GM12864 (cell line): Measurements from ENCODE around the gene USE1.

Source experiments
- DNase-seq: peaks from one replicate; pipeline ENCODE4 v3.0.0-alpha.2; 2011; ENCODE audit warnings: low read depth
- H3K4me3 ChIP-seq: 2 replicates; pipeline ENCODE4 v1.5.1; 2011; ENCODE audit warnings: mild to moderate bottlenecking, low read depth, low read length, control low read depth
- TF ChIP-seq, protein P1 (sequence below): IDR thresholded peaks from 2 replicates; pipeline ENCODE4 v1.5.1; 2011; ENCODE audit warnings: low read depth, mild to moderate bottlenecking, moderate library complexity, low read length, control low read depth, inconsistent platforms; ENCODE audit errors: missing control alignments

The USE1 gene

GRCh38 chr19:17248011-17248776, 33.0 kb downstream of the USE1 start:
- TF ChIP-seq, protein P1, sequence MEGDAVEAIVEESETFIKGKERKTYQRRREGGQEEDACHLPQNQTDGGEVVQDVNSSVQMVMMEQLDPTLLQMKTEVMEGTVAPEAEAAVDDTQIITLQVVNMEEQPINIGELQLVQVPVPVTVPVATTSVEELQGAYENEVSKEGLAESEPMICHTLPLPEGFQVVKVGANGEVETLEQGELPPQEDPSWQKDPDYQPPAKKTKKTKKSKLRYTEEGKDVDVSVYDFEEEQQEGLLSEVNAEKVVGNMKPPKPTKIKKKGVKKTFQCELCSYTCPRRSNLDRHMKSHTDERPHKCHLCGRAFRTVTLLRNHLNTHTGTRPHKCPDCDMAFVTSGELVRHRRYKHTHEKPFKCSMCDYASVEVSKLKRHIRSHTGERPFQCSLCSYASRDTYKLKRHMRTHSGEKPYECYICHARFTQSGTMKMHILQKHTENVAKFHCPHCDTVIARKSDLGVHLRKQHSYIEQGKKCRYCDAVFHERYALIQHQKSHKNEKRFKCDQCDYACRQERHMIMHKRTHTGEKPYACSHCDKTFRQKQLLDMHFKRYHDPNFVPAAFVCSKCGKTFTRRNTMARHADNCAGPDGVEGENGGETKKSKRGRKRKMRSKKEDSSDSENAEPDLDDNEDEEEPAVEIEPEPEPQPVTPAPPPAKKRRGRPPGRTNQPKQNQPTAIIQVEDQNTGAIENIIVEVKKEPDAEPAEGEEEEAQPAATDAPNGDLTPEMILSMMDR, result no peak
- DNase-seq, result no peak
- no peak overlapping the region for H3K4me3 ChIP-seq

GRCh38 chr19:17249887-17250548, 34.9 kb downstream of the USE1 start:
- TF ChIP-seq, protein P1, result no peak
- DNase-seq, result no peak
- no peak overlapping the region for H3K4me3 ChIP-seq

DNA sequence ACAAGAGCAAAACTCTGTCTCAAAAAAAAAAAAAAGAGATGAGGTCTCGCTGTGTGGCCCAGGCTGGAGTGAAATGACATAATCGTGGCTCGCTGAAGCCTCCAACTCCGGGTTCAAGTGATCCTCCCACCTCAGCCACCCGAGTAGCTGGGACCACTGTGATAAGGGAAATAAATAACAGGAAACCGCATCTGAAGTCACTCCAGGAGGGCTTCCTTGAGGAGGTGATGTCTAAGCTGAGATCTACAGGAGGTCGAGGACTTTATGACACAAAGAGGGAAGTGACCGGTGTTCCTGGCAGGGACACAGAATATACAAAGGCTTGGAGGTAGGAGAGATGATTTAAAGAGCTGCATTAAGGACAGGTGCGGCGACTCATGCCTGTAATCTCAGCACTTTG, 39.5 kb downstream of the USE1 start:
- no peak overlapping the region for H3K4me3 ChIP-seq
- DNase-seq, result no peak
- TF ChIP-seq, protein P1, result no peak

DNA sequence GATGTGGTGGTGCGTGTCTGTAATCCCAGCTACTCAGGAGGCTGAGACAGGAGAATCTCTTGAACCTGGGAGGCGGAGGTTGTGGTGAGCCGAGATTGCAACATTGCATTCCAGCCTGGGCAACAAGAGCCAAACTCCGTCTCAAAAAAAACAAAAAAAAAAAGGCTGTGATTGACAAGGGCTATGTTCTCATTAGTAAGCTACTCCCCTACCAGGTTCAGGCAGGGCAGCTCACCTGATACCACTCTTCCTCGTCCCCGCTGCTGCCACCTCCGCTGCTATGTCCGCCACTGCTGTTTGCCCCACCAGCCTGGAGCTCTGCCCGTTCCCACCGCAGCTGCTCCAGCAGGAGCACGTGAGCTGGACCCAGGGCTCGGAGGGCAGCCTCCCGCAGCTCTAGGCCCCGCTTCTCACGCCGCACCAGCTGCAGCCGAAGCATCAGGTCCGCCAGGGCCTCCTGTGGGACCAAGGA, 40.0 kb downstream of the USE1 start:
- H3K4me3 ChIP-seq, result no peak overlapping the region
- DNase-seq, result no peak
- TF ChIP-seq, protein P1, result no peak

GRCh38 chr19:17256130-17256529, 41.0 kb downstream of the USE1 start:
- DNase-seq, result no peak
- no peak overlapping the region for H3K4me3 ChIP-seq
- TF ChIP-seq, protein P1, result no peak

- no peak for DNase-seq
- H3K4me3 ChIP-seq, result no peak overlapping the region
- TF ChIP-seq, protein P1, result no peak
Observed at GRCh38 chr19:17259118-17259780, 44.1 kb downstream of the USE1 start.
